ENCODE measurements around the gene CADM2. TPM values are rescaled to one million over a fixed set of nuclear protein-coding genes. Genes with fewer than 3 reads are reported as not detected.
A peak's percentile ranks its signal among the peaks of the same experiment; 100 is the strongest.

CADM2 gene
- polyA plus RNA-seq, 1 donor from 2014 or later, result 4.5 TPM

- Histone ChIP-seq H3F3A (ENCODE audit: insufficient read depth, low read length, poor library complexity, severe bottlenecking) (no peaks in the 10 kb centered on the region), H4K20me1 (ENCODE audit: insufficient read depth) (no peaks in the 10 kb centered on the region), H3K79me2 (replicated peaks; ENCODE audit: insufficient read depth, low read length) (no peaks in the 10 kb centered on the region), H3K9me2 (ENCODE audit: insufficient read depth, low read length) (no peaks in the 10 kb centered on the region), H3K9me3 (ENCODE audit: low read length) (no peaks in the 10 kb centered on the region), H3K4me3 (ENCODE audit: low read length) (no peak overlapping the region), H3K9ac (ENCODE audit: low read length) (no peak overlapping the region), H3K27me3 (ENCODE audit: insufficient read depth, low read depth, low read length) (no peaks in the 10 kb centered on the region), H3K27ac (ENCODE audit: low read length) (peak overlapping the region; percentile 43), H2AFZ (ENCODE audit: low read depth, low read length) (no peak overlapping the region), H3K4me2 (ENCODE audit: low read length) (peak overlapping the region; percentile 17), H3K36me3 (ENCODE audit: insufficient read depth, low read length) (no peaks in the 10 kb centered on the region)
- TF ChIP-seq REST (IDR thresholded peaks at IDR 0.05; ENCODE audit: borderline replicate concordance) (no peak), SMC3 (conservative IDR thresholded peaks at IDR 0.05; ENCODE audit: poor library complexity) (no peak), POLR2AphosphoS5 (IDR thresholded peaks at IDR 0.05) (no peak), EZH2 (IDR thresholded peaks at IDR 0.05; ENCODE audit: borderline replicate concordance, insufficient read depth, low read length, poor library complexity, severe bottlenecking) (no peak), MXI1 (conservative IDR thresholded peaks at IDR 0.05; ENCODE audit: poor library complexity, severe bottlenecking) (no peak), EP300 (conservative IDR thresholded peaks at IDR 0.05; ENCODE audit: poor library complexity, severe bottlenecking) (no peak), CTCF (IDR thresholded peaks at IDR 0.05; ENCODE audit: poor library complexity, severe bottlenecking) (no peak), TAF1 (IDR thresholded peaks at IDR 0.05; ENCODE audit: low read depth) (no peak), RAD21 (conservative IDR thresholded peaks at IDR 0.05) (no peak)
These were observed 205.6 kb downstream of the CADM2 start for GRCh38 chr3:85164436-85164835.

- no peak overlapping the region for H3K27ac ChIP-seq (ENCODE audit: low read length)
- no peaks in the 10 kb centered on the region for H3K9me3 ChIP-seq (ENCODE audit: low read length)
- H3K9ac ChIP-seq (ENCODE audit: low read length), result no peak overlapping the region
- no peaks in the 10 kb centered on the region for H3K79me2 ChIP-seq (replicated peaks; ENCODE audit: insufficient read depth, low read length)
- H3F3A ChIP-seq (ENCODE audit: insufficient read depth, low read length, poor library complexity, severe bottlenecking), result no peaks in the 10 kb centered on the region
- H4K20me1 ChIP-seq (ENCODE audit: insufficient read depth), result no peaks in the 10 kb centered on the region
- no peaks in the 10 kb centered on the region for H3K9me2 ChIP-seq (ENCODE audit: insufficient read depth, low read length)
- H3K4me3 ChIP-seq (ENCODE audit: low read length), result no peak overlapping the region
- H3K36me3 ChIP-seq (ENCODE audit: insufficient read depth, low read length), result no peaks in the 10 kb centered on the region
- H2AFZ ChIP-seq (ENCODE audit: low read depth, low read length), result no peak overlapping the region
- H3K27me3 ChIP-seq (ENCODE audit: insufficient read depth, low read depth, low read length), result no peaks in the 10 kb centered on the region
- TF ChIP-seq REST (IDR thresholded peaks at IDR 0.05; ENCODE audit: borderline replicate concordance), result no peak
- no peak for TF ChIP-seq EZH2 (IDR thresholded peaks at IDR 0.05; ENCODE audit: borderline replicate concordance, insufficient read depth, low read length, poor library complexity, severe bottlenecking)
- TF ChIP-seq TAF1 (IDR thresholded peaks at IDR 0.05; ENCODE audit: low read depth), result no peak
- no peak for TF ChIP-seq POLR2AphosphoS5 (IDR thresholded peaks at IDR 0.05)
- TF ChIP-seq MXI1 (conservative IDR thresholded peaks at IDR 0.05; ENCODE audit: poor library complexity, severe bottlenecking), result no peak
- no peak for TF ChIP-seq EP300 (conservative IDR thresholded peaks at IDR 0.05; ENCODE audit: poor library complexity, severe bottlenecking)
- TF ChIP-seq CTCF (IDR thresholded peaks at IDR 0.05; ENCODE audit: poor library complexity, severe bottlenecking), result no peak
- TF ChIP-seq RAD21 (conservative IDR thresholded peaks at IDR 0.05), result no peak
- H3K4me2 ChIP-seq (ENCODE audit: low read length), result no peak overlapping the region
These were observed 208.8 kb downstream of the CADM2 start for GRCh38 chr3:85167576-85167975.

Data from neural cell (in vitro differentiated cells).